ENCODE results near the gene TRAF2.

DNA sequence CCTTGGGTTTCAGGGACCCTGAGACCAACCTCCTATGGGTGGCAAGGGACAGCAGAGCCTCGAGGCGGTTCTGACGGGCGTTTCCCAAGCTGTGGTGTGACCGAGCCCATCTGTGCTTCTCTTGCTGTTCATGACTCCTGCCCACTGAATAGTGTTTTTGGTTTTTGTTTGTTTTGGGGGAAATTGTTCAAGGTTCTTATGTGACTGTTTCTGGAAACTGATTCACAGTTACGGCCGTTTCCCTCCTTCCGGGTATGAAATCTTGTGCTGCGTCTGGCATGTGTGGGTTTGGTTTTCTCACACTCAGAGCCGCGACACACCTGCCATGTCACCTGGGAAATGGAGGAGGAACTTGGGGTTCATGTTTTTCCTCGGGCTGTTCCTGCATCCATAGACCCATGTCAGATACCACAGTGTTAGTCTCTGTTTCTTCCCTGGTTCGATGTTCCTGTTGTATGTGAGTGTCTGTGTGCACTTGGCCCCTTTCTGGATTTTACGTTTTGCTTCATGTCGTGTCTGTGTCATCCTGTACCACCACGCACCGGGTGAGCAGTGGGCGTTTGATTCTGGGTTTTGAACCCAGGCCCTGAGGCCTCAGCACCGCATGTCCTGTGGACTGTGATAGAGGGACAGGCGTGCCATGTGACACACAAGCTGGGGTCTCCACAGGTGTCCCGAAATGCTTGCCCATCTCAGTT lies 29.5 kb downstream of the TRAF2 start:
- TF ChIP-seq FOXA1 (IDR thresholded peaks at IDR 0.05) (no peak), JUND (IDR thresholded peaks at IDR 0.05) (no peak)
